Ovary (tissue), 9 donors: ENCODE measurements around the gene CETN2. TPM values are rescaled to one million over a fixed set of nuclear protein-coding genes. Genes with fewer than 3 reads are reported as not detected.
A peak's percentile ranks its signal among the peaks of the same experiment; 100 is the strongest.

Experiments
- DNase-seq, 5 donors: peaks; one replicate each; pipeline ENCODE4 v3.0.0-alpha.2; 2019 to 2020
- H3K27ac ChIP-seq, 2 donors: fragments of 200-600 bp; one replicate each; pipeline versions ENCODE4 v1.5.1 to v1.8.0; 2019 to 2022
- H3K27me3 ChIP-seq: fragments of 200-600 bp; one replicate; pipeline ENCODE4 v1.8.0; 2022
- H3K36me3 ChIP-seq: fragments of 200-600 bp; sonication (generic); one replicate; pipeline ENCODE4 v1.5.1; 2019
- H3K4me1 ChIP-seq: one replicate; pipeline ENCODE4 v1.8.1; 2013; ENCODE audit warnings: mild to moderate bottlenecking, moderate library complexity; ENCODE audit not compliant: insufficient read depth
- H3K4me3 ChIP-seq: fragments of 200-600 bp; sonication (generic); one replicate; pipeline ENCODE4 v1.5.1; 2017
- H3K9me3 ChIP-seq, 2 donors: fragments of 200-600 bp in 1 of 2; sonication (generic) in 1 of 2; one replicate each; pipeline versions ENCODE4 v1.5.1 to v1.8.1; 2013 to 2019; ENCODE audit warnings: mild to moderate bottlenecking in 1 of 2, moderate library complexity in 1 of 2
- CTCF ChIP-seq, 3 donors: fragments of 450-650 bp in 2 of 3; fragments of 200-600 bp in 1 of 3; IDR thresholded peaks; one replicate each; pipeline versions ENCODE4 v1.5.1 to v1.8.0; 2016 to 2022; ENCODE audit warnings: antibody characterized with exemption in 3 of 3, mild to moderate bottlenecking in 1 of 3
- EP300 ChIP-seq: sonication (generic); formaldehyde crosslinking; IDR thresholded peaks from one replicate; pipeline ENCODE4 v1.6.1; 2017; ENCODE audit warnings: antibody characterized with exemption
- POLR2A ChIP-seq: fragments of 450-650 bp; IDR thresholded peaks from one replicate; pipeline ENCODE4 v1.6.1; 2017; ENCODE audit warnings: antibody characterized with exemption, mild to moderate bottlenecking, moderate library complexity
- WGBS, 3 donors: extraction: QIAGEN DNeasy Blood & Tissue Kit in 1 of 3; methylation state at CpG; one replicate each; pipeline versions ENCODE4 v1.1.5 to v1.1.7; 2013 to 2017; 5-methylcytosine and 5-hydroxymethylcytosine counted together
- intact Hi-C, 4 donors: fragments of 100-400 bp; cut with DNase I; formaldehyde crosslinking; loops; one replicate each; pipeline versions ENCODE4 v1.11.0 to v1.15.1; 2022 to 2023
- polyA plus RNA-seq, 2 donors: library from polyadenylated mRNA; stranded (reverse); fragments of 200-250 nt in 1 of 2; fragments of 350-450 nt in 1 of 2; fragmentation: Illumina TruSeq in 1 of 2; extraction: RNeasy Lipid Tissue Mini Kit (QIAGEN cat#74804) in 1 of 2; gene quantifications; one replicate each; pipeline ENCODE4 v1.2.3, GENCODE V29; 2013 to 2014
- total RNA-seq, 7 donors: library from RNA; depleted of rRNA in 2 of 7; stranded (reverse); fragments of >200 nt in 2 of 7; fragmentation: NEBNext Ultra II Directional in 3 of 7; extraction: Animal tissue kit (Norgen Biotek cat#: 25700) in 3 of 7; gene quantifications; one replicate each; pipeline versions ENCODE4 v1.1.0 to v1.2.4, GENCODE V29; 2016 to 2023
- donor health status: DM: no; HTN: no; CAD: no; lungs with moderate emphysema.
- donor health status: DM: no; HTN: no; CAD: no.
- donor health status: Bipolar disorder and iron deficiency.
- donor health status: DM: yes; HTN: yes; CAD: no.
- donor health status: DM: no; HTN: no; CAD: no.
- donor health status: DM: yes; HTN: yes; CAD: no.

Gene CETN2
- total and polyA plus RNA-seq, 9 donors, result 18.5 to 119 (median 48.1) TPM

- DNase-seq, result no peak
- no peak for TF ChIP-seq EP300
- TF ChIP-seq CTCF (IDR thresholded peaks at IDR 0.05), result no peak
- TF ChIP-seq POLR2A, result no peak
- H3K9me3 ChIP-seq, result no peaks in the 10 kb centered on the region
- H3K27ac ChIP-seq, result no peak overlapping the region
- H3K36me3 ChIP-seq, result no peaks in the 10 kb centered on the region
- H3K4me3 ChIP-seq, result no peak overlapping the region
- 60 to 73% (median 69%) methylated on average over 5 of the region's 5 CpGs for WGBS, 3 donors
- no peaks in the 10 kb centered on the region for H3K4me1 ChIP-seq
- no peaks in the 10 kb centered on the region for H3K27me3 ChIP-seq
- intact Hi-C loops, result no loop called here
Observed at GRCh38 chrX:152866386-152866785, 35.8 kb upstream of the CETN2 start.

- 67 to 73% (median 72%) methylated on average over 15 to 17 of the region's 17 CpGs for WGBS, 3 donors
Observed at GRCh38 chrX:152865232-152865920, 34.8 kb upstream of the CETN2 start.

GRCh38 chrX:152861826-152862225 is 31.3 kb upstream of the CETN2 start:
- DNase-seq, result no peak
- Histone ChIP-seq H3K4me1 (no peaks in the 10 kb centered on the region), H3K27ac (no peak overlapping the region), H3K4me3 (no peak overlapping the region), H3K27me3 (no peaks in the 10 kb centered on the region), H3K36me3 (no peaks in the 10 kb centered on the region), H3K9me3 (no peaks in the 10 kb centered on the region)
- WGBS, 3 donors, result 45 to 51% (median 49%) methylated on average over 6 of the region's 6 CpGs
- TF ChIP-seq EP300, result no peak
- no peak for TF ChIP-seq POLR2A
- TF ChIP-seq CTCF (IDR thresholded peaks at IDR 0.05), result no peak
- intact Hi-C loops, result no loop called here

More at GRCh38 chrX:152865232-152865920, 34.8 kb upstream of the CETN2 start:
- H3K9me3 ChIP-seq, result no peaks in the 10 kb centered on the region
- H3K27ac ChIP-seq, result no peak overlapping the region
- H3K4me3 ChIP-seq, result no peak overlapping the region
- TF ChIP-seq POLR2A (no peak), EP300 (no peak), CTCF (IDR thresholded peaks at IDR 0.05) (no peak)
- DNase-seq, result peak in 1 of 5 donors; percentile 12
- no peaks in the 10 kb centered on the region for H3K36me3 ChIP-seq
- H3K27me3 ChIP-seq, result no peaks in the 10 kb centered on the region
- H3K4me1 ChIP-seq, result no peaks in the 10 kb centered on the region
- intact Hi-C loops, result no loop called here

GRCh38 chrX:152861116-152861515 is 30.6 kb upstream of the CETN2 start:
- intact Hi-C loops, result no loop called here
- Histone ChIP-seq H3K4me3 (no peak overlapping the region), H3K4me1 (no peaks in the 10 kb centered on the region), H3K27ac (no peak overlapping the region), H3K27me3 (no peaks in the 10 kb centered on the region), H3K36me3 (no peaks in the 10 kb centered on the region), H3K9me3 (no peaks in the 10 kb centered on the region)
- WGBS, 3 donors, result 32 to 38% (median 37%) methylated on average over 3 of the region's 3 CpGs
- TF ChIP-seq EP300, result no peak
- TF ChIP-seq CTCF (IDR thresholded peaks at IDR 0.05), result no peak
- no peak for TF ChIP-seq POLR2A
- no peak for DNase-seq
